BLaER1 treated with 17β-estradiol and CSF1 and Interleukin-3, amounts not matched to agents 10 nM and 100 nM (cell line): ENCODE data around the gene WFS1.

ENCODE experiments used
- H3K27ac ChIP-seq, 11 experiments: shearing (Covaris generic); formaldehyde crosslinking; 2 replicates each; pipeline ENCODE4 v1.8.1; 2022
- H3K27me3 ChIP-seq, 11 experiments: shearing (Covaris generic); formaldehyde crosslinking; 2 replicates each; pipeline ENCODE4 v1.8.1; 2022
- H3K36me3 ChIP-seq, 11 experiments: shearing (Covaris generic); formaldehyde crosslinking; 2 replicates each; pipeline ENCODE4 v1.8.1; 2022
- H3K4me1 ChIP-seq, 10 experiments: shearing (Covaris generic); formaldehyde crosslinking; 2 replicates each; pipeline ENCODE4 v1.8.1; 2022
- H3K4me2 ChIP-seq, 11 experiments: shearing (Covaris generic); formaldehyde crosslinking; 2 replicates each; pipeline ENCODE4 v1.8.1; 2022
- H3K4me3 ChIP-seq, 10 experiments: shearing (Covaris generic); formaldehyde crosslinking; 2 replicates each; pipeline ENCODE4 v1.8.1; 2022
- H3K9ac ChIP-seq, 11 experiments: shearing (Covaris generic); formaldehyde crosslinking; 2 replicates each; pipeline ENCODE4 v1.8.1; 2022
- H3K9me3 ChIP-seq, 11 experiments: shearing (Covaris generic); formaldehyde crosslinking; replicated peaks in 1 of 11; 2 replicates each; pipeline ENCODE4 v1.8.1; 2022
- H4K20me1 ChIP-seq, 11 experiments: shearing (Covaris generic); formaldehyde crosslinking; 2 replicates each; pipeline ENCODE4 v1.8.1; 2022
- Cebpa-rat ChIP-seq, 11 experiments: shearing (Covaris generic); IDR thresholded peaks; 2 replicates each; pipeline ENCODE4 v1.8.1; 2022

WFS1 gene

DNA sequence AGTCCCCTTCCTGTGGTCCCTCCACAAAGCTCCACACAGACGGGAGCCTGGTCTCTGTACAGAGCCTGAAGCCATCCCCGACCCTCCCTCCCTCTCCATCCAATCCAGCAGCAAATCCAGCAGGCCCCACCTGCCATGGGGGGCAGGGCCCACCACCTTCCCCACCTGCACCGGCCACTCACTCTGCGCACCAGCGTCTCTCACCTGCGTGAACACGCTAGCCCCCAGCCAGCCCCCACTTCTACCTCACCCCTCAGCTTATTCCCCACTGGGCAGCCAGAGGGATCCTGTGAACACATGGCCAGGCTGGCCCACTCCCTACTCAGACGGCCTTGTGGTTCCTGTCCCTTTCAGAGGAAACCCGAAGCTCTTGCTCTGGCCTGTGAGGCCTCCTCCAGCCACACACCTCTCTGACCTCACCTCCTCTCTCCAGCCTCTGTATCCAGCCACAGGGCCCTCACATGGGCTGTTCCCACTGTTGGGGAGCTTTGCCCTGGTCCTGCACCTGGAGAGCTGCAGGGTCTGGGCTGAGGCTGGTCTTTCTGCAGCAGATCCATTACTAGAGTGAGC lies 70.9 kb downstream of the WFS1 start:
- peaks cover 38 to 57% (median 51%) of the 10 kb centered on the region in 10 experiments for H3K4me1 ChIP-seq
- H3K4me2 ChIP-seq: peak overlapping the region in 1 of 11 experiments; percentile 7; a peak in 1 of 22 replicates
- peaks cover 0 to 20% (median 0%) of the 10 kb centered on the region in 11 experiments; a peak in 2 of 22 replicates for H4K20me1 ChIP-seq
- H3K4me3 ChIP-seq: no peak overlapping the region
- H3K27ac ChIP-seq: no peak overlapping the region
- H3K9me3 ChIP-seq: peaks cover 7 to 12% (median 8%) of the 10 kb centered on the region in 11 experiments
- TF ChIP-seq Cebpa-rat (IDR thresholded peaks at IDR 0.05): no peak
- no peak overlapping the region for H3K9ac ChIP-seq
- H3K36me3 ChIP-seq: no peaks in the 10 kb centered on the region
- peaks cover 0 to 9% (median 0%) of the 10 kb centered on the region in 11 experiments; a peak in 3 of 22 replicates for H3K27me3 ChIP-seq

DNA sequence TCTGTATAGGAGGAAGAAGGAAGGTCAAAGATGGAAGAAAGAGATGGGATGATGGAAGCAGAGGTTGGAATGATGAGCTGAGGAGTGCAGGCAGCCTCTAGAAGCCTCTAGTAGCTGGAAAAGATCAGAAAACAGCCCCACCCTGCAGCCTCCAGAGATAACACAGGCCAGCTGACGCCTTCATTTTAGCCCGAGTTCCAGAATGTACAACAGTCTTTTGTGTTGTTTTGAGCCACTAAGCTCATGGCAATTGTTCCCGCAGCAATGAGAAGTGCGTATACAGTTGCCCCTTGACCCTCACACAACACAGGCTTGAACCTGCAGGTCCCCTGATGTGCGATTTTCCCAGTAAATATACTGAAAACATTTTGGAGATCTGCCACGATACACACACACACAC lies 72.0 kb downstream of the WFS1 start:
- H3K4me2 ChIP-seq: peak overlapping the region in 7 of 11 experiments; percentile 7 to 63 (median 32); a peak in 7 of 22 replicates
- no peak overlapping the region for H3K4me3 ChIP-seq
- peaks cover 37 to 67% (median 56%) of the 10 kb centered on the region in 10 experiments for H3K4me1 ChIP-seq
- H4K20me1 ChIP-seq: peaks cover 0 to 17% (median 0%) of the 10 kb centered on the region in 11 experiments; a peak in 2 of 22 replicates
- peaks cover 0 to 9% (median 0%) of the 10 kb centered on the region in 11 experiments; a peak in 4 of 22 replicates for H3K27me3 ChIP-seq
- H3K27ac ChIP-seq: no peak overlapping the region; a peak in 1 of 22 replicates
- no peaks in the 10 kb centered on the region for H3K36me3 ChIP-seq
- H3K9ac ChIP-seq: no peak overlapping the region
- TF ChIP-seq Cebpa-rat (IDR thresholded peaks at IDR 0.05): no peak
- peaks cover 14 to 22% (median 17%) of the 10 kb centered on the region in 11 experiments for H3K9me3 ChIP-seq

DNA sequence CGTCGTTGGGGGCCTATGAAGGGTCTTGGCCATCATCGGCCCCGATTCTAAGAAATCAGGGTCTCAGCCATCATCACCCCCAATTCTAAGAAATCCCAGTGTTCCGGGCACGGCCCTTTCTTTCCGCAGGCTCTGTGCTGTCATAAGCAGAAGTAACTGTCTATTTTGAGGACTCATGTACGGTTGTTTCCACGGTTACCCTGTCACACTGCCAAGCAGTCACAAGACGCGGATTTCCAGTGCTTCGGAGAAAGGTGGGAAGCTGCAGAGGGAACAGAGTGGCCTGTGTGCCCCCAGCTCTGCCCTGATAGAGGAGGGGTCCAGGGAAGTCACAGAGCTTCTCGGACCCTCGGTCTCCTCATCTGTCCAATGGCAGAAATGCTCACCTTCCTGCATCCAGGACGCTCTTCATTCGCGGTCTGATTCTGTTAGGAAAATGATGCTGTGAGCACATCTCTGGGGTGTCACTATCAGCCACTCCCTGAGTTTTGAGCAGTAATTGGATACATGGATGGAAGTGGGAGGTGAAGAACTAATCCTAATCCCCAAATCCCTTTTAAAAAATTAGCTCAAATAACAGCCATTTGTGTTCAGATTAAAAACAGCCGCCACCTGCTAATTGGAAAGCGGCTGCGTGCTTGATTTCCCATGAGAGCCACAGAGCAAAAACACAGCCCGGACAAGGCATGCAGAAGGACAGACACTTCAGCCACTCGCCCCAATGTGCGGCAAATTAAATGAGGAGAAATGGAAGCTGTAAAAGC lies 73.1 kb downstream of the WFS1 start:
- Histone ChIP-seq H4K20me1 (peaks cover 0 to 13% (median 0%) of the 10 kb centered on the region in 11 experiments; a peak in 2 of 22 replicates), H3K4me1 (peaks cover 31 to 66% (median 57%) of the 10 kb centered on the region in 10 experiments), H3K36me3 (no peaks in the 10 kb centered on the region), H3K9ac (no peak overlapping the region; a peak in 1 of 22 replicates), H3K4me2 (peak overlapping the region; percentile 32 to 63 (median 51); a peak in 21 of 22 replicates), H3K4me3 (no peak overlapping the region), H3K9me3 (peaks cover 14 to 22% (median 17%) of the 10 kb centered on the region in 11 experiments), H3K27me3 (peaks cover 0 to 6% (median 0%) of the 10 kb centered on the region in 11 experiments; a peak in 3 of 22 replicates), H3K27ac (peak overlapping the region in 1 of 11 experiments; percentile 47; a peak in 1 of 22 replicates)
- no peak for TF ChIP-seq Cebpa-rat (IDR thresholded peaks at IDR 0.05)

DNA sequence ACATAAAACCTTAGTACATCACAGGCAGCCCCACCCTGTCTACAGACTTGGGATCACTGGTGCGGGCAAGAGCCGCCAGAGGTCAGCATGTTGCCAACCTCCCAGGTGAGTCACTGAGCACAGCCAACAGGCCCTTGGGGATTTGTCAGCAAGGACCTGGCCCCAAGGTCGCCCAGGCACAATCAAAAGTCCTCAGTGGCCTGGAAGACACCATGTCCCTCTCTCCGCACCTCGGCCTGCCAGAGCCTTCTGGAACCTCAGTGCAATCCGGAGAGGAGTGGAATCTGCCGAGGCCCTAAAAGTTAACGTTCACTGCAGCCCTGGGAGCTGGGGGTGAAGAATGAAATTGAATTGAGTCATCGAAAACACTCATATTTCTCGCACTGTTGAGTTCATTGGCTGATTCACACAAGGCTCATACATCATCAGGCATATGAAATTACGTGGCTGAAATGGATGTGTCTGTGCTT lies 74.3 kb downstream of the WFS1 start:
- no peak overlapping the region for H3K4me2 ChIP-seq

DNA sequence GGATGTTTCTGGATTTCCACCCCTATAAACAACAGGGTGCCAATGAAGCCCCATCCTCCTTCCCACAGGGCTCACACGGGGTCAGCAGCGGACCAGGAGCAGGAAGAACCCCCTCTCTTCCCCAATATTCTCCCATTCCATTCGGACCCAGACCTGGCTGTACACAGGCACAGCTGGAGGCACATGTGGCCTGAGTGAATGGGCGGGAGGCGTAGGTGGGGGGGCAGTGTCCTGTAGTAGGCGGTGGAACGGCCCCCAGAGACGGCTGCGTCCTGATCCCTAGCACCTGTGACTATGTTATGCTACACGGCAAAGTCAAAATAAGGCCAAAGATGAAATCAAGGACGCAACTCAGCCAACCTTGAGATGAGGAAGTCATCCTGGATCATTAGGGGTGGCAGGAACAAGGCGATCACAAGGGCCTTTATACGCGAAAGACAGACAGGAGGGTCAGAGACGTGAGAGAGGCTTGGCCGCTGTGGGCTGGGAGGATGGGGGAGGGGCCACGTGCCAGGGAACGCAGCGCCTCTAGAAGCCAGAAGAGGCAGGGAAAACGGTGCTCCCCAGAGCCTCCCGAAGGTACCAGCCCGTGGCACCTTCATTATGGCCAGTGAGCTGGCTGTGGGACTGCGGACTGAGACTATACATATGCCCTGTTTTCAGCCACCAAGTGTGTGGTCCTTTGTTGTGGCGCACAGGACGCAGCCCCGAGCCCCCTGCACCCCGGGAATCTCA lies 75.6 kb downstream of the WFS1 start:
- H3K36me3 ChIP-seq: no peaks in the 10 kb centered on the region
- H3K27ac ChIP-seq: no peak overlapping the region
- peaks cover 0 to 6% (median 0%) of the 10 kb centered on the region in 11 experiments; a peak in 2 of 22 replicates for H3K27me3 ChIP-seq
- peaks cover 25 to 61% (median 49%) of the 10 kb centered on the region in 10 experiments for H3K4me1 ChIP-seq
- H3K9ac ChIP-seq: no peak overlapping the region
- H3K4me2 ChIP-seq: no peak overlapping the region
- H3K9me3 ChIP-seq: peaks cover 14 to 22% (median 17%) of the 10 kb centered on the region in 11 experiments
- TF ChIP-seq Cebpa-rat (IDR thresholded peaks at IDR 0.05): no peak
- no peaks in the 10 kb centered on the region; a peak in 1 of 22 replicates for H4K20me1 ChIP-seq
- no peak overlapping the region for H3K4me3 ChIP-seq

More for the DNA sequence above, 74.3 kb downstream of the WFS1 start:
- Histone ChIP-seq H3K9me3 (peaks cover 14 to 22% (median 17%) of the 10 kb centered on the region in 11 experiments), H3K27me3 (peaks cover 0 to 6% (median 0%) of the 10 kb centered on the region in 11 experiments; a peak in 2 of 22 replicates), H3K27ac (no peak overlapping the region), H3K4me3 (no peak overlapping the region), H3K4me1 (peaks cover 18 to 61% (median 48%) of the 10 kb centered on the region in 10 experiments), H4K20me1 (peaks cover 0 to 6% (median 0%) of the 10 kb centered on the region in 11 experiments; a peak in 2 of 22 replicates), H3K9ac (no peak overlapping the region), H3K36me3 (no peaks in the 10 kb centered on the region)
- no peak for TF ChIP-seq Cebpa-rat (IDR thresholded peaks at IDR 0.05)

DNA sequence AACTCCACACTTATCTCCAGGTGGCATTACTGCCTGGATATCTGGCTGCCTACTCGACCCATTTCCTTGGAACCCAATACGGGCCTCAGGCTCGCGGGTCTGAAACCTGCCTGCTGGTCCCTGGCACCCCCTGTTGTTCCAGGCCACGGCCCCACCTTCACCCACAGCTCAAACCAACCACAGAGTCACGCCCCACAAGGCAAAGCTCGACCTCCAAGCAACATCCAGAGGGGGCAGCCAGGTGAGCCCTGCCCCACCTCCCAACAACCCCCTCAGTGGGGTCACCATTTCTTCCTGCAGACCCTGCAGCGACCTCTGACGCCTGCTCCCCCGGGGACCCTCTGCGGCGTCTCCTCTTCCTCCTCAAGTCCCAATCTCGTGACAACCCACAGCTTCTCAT lies 76.2 kb downstream of the WFS1 start:
- H3K27me3 ChIP-seq: peaks cover 0 to 2% (median 0%) of the 10 kb centered on the region in 11 experiments; a peak in 2 of 22 replicates
- peak overlapping the region in 7 of 11 experiments; percentile 36 to 66 (median 52); a peak in 12 of 22 replicates for H3K4me2 ChIP-seq
- H3K9me3 ChIP-seq: peaks cover 14 to 22% (median 17%) of the 10 kb centered on the region in 11 experiments
- no peaks in the 10 kb centered on the region for H3K36me3 ChIP-seq
- H3K4me3 ChIP-seq: no peak overlapping the region
- no peak overlapping the region for H3K27ac ChIP-seq
- H3K9ac ChIP-seq: no peak overlapping the region
- H4K20me1 ChIP-seq: no peaks in the 10 kb centered on the region; a peak in 1 of 22 replicates
- no peak for TF ChIP-seq Cebpa-rat (IDR thresholded peaks at IDR 0.05)
- H3K4me1 ChIP-seq: peaks cover 26 to 64% (median 55%) of the 10 kb centered on the region in 10 experiments

DNA sequence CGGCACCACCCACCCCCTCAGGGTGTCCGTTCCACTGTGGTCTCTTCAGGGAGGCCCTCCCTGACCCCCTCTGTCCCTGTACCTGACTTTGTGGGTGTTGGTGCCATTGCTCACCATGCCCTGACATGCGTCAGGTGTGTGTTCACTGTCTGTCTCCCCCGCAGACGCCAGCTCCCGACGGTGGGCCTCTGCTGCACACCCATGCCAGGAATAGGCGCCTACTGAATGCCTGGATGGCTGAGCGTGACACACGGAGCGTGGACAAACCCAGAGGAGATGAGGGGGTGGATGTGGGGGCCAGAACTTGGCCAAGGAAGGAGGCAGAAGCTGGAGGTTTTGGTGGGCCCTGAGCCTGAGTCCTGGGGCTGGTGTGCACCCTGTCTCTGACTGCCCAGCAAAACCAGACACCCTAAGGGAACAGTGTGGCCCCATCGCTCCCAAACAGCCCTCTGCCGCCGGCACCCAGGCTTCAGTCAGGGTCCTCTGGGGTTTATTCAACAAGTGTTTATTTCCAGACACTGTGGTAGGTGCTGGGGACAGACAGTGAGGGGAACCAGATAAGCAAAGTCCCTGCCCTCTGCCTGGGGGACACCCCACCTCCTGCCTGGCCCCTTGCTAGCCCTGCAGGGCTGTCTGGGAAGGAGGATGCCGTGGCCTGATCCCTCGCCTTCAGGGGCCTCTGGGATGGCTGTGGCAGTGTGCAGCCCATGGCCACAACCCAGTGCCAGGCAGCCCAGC lies 76.9 kb downstream of the WFS1 start:
- Histone ChIP-seq H3K36me3 (no peaks in the 10 kb centered on the region), H3K27ac (no peak overlapping the region), H3K4me3 (no peak overlapping the region), H3K9me3 (peaks cover 14 to 22% (median 17%) of the 10 kb centered on the region in 11 experiments), H3K4me1 (peaks cover 24 to 69% (median 59%) of the 10 kb centered on the region in 10 experiments), H3K27me3 (no peaks in the 10 kb centered on the region; a peak in 1 of 22 replicates), H3K9ac (peak overlapping the region in 1 of 11 experiments; percentile 9; a peak in 1 of 22 replicates), H3K4me2 (peak overlapping the region in 9 of 11 experiments; percentile 4 to 66 (median 40); a peak in 15 of 22 replicates), H4K20me1 (no peaks in the 10 kb centered on the region; a peak in 1 of 22 replicates)
- no peak for TF ChIP-seq Cebpa-rat (IDR thresholded peaks at IDR 0.05)
